Right cardiac atrium (tissue), 5 donors: ENCODE results near the gene MAST3. TPM values are rescaled to one million over a fixed set of nuclear protein-coding genes. Genes with fewer than 3 reads are reported as not detected.
A peak's percentile ranks its signal among the peaks of the same experiment; 100 is the strongest.

Source experiments
- ATAC-seq, 2 donors: fragments of 200-7000 bp; cut with Tn5 transposase; one replicate each; pipeline versions ENCODE4 v1.8.0 to v1.9.1; 2020; ENCODE audit warnings: moderate library complexity in 2 of 2, mild to moderate bottlenecking in 1 of 2
- DNase-seq, 3 donors: peaks; one replicate each; pipeline ENCODE4 v3.0.0-alpha.2; 2020
- H3K27ac ChIP-seq: one replicate; pipeline ENCODE4 v1.5.1; 2013; ENCODE audit warnings: mild to moderate bottlenecking, low read length, control low read depth, moderate library complexity
- H3K27me3 ChIP-seq: one replicate; pipeline ENCODE4 v1.6.1; 2013; ENCODE audit not compliant: control insufficient read depth, insufficient read depth
- H3K4me1 ChIP-seq: one replicate; pipeline ENCODE4 v1.6.1; 2013; ENCODE audit warnings: low read length; ENCODE audit not compliant: control insufficient read depth, insufficient read depth
- H3K4me3 ChIP-seq: one replicate; pipeline ENCODE4 v1.5.1; 2013; ENCODE audit warnings: low read length, control low read depth
- H3K9me3 ChIP-seq: one replicate; pipeline ENCODE4 v1.6.1; 2013; ENCODE audit warnings: low read length; ENCODE audit not compliant: control insufficient read depth
- WGBS: extraction: QIAGEN DNeasy Blood & Tissue Kit; methylation state at CpG from one replicate; pipeline ENCODE4 v1.1.7; 2013; 5-methylcytosine and 5-hydroxymethylcytosine counted together
- intact Hi-C, 4 donors: fragments of 100-400 bp; cut with DNase I; formaldehyde crosslinking; loops; one replicate each; pipeline versions ENCODE4 v1.11.0 to v1.14.0; 2022 to 2023
- polyA plus RNA-seq: library from polyadenylated mRNA; stranded (reverse); fragments of 200-250 nt; gene quantifications from one replicate; pipeline ENCODE4 v1.2.3, GENCODE V29; 2013
- total RNA-seq, 4 donors: library from RNA; stranded (reverse); fragmentation: NEBNext Ultra II Directional; extraction: Animal tissue kit (Norgen Biotek cat#: 25700); gene quantifications; one replicate each; pipeline ENCODE4 v1.2.1, GENCODE V29; 2021
- donor health status: healthy with polysubstance abuse.
- donor health status: DM: no; HTN: yes; CAD: no.
- donor health status: DM: no; HTN: no; CAD: no.
- donor health status: DM: no; HTN: yes; CAD: no; lungs with severe emphysema.
- donor health status: DM: yes; HTN: yes; CAD: no.

MAST3 gene
- total and polyA plus RNA-seq, 5 donors, result 2.6 to 6.9 (median 6.5) TPM

DNA sequence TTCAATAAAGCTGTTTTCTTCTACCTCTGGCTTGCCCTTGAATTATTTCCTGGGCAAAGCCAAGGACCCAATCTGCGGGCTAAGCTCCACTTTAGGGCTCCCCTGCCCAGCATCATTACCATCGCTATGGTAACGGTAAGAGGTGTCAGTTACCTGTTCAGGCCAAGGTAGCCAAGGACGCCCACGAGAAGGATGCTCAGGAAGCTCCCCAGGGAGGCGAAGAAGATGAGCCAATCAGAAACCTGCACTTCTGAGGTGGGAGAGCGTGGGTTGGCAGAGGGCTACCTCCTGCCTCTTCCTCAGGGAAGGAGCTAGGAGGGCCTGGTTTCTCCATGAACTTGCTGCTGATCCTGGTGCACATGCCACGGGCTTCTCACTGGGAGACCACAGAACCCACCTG lies 35.5 kb upstream of the MAST3 start:
- WGBS, result 48% methylated on average over 8 of the region's 8 CpGs
- intact Hi-C loops, result loop anchor here in 1 of 4 donors (5.0 kb wide), 1 partner anchor 120 kb away; no protein-coding TSS in a partner anchor
- Histone ChIP-seq H3K27ac (no peak overlapping the region), H3K4me3 (no peak overlapping the region), H3K27me3 (no peaks in the 10 kb centered on the region), H3K9me3 (no peaks in the 10 kb centered on the region), H3K4me1 (peaks cover 3% of the 10 kb centered on the region)
- ATAC-seq, result no peak
- no peak for DNase-seq

GRCh38 chr19:18063463-18063862 lies 34.1 kb upstream of the MAST3 start:
- no peak overlapping the region for H3K27ac ChIP-seq
- DNase-seq (peak in 1 of 3 donors; percentile 28), ATAC-seq (no peak)
- 77% methylated on average over 5 of the region's 5 CpGs for WGBS
- H3K27me3 ChIP-seq, result no peaks in the 10 kb centered on the region
- no peak overlapping the region for H3K4me3 ChIP-seq
- H3K9me3 ChIP-seq, result no peaks in the 10 kb centered on the region
- no peaks in the 10 kb centered on the region for H3K4me1 ChIP-seq
- intact Hi-C loops, result loop anchor here in 1 of 4 donors (5.0 kb wide), 1 partner anchor 121 kb away; no protein-coding TSS in a partner anchor

DNA sequence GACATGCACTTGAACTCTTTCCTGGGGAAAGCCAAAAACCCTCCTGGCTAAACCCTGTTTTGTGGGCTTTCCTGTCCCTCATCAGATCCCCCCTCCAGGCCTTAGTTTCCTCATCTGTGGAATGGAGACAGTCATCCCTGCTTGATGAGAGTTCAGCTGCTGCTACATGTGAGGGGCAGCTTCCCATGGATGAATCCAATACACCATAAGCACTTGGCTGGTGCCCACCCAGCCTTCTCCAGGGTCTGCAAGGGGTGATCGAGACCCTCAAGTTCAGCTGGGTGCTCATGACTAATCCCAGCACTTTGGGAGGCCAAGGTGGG lies 32.4 kb upstream of the MAST3 start:
- H3K9me3 ChIP-seq, result no peaks in the 10 kb centered on the region
- intact Hi-C loops, result no loop called here

DNA sequence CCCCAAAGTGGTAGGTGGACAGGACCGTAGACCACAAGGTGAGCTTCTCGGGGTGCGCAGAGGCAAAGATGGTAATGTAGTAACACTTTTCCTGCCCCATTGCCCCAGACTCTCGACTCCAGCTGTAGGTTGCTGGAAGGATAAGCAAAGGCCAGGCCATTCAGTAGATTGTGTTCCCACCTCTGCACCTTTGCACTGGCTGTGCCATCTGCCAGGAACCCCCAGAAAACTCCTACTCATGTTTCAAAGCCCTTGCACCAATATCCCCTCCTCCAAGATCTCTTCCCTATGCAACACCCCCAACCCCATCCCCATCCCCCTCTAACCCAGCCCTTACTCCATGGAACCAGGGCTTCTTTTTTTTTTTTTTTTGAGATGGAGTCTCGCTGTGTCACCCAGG lies 29.2 kb upstream of the MAST3 start:
- intact Hi-C loops, result no loop called here
- 93% methylated on average over 5 of the region's 5 CpGs for WGBS
- no peak overlapping the region for H3K4me3 ChIP-seq
- no peak overlapping the region for H3K27ac ChIP-seq
- H3K4me1 ChIP-seq, result no peaks in the 10 kb centered on the region
- no peaks in the 10 kb centered on the region for H3K27me3 ChIP-seq
- DNase-seq, result peak in 1 of 3 donors; percentile 7
- H3K9me3 ChIP-seq, result no peaks in the 10 kb centered on the region
- ATAC-seq, result no peak

More for the DNA sequence above, 32.4 kb upstream of the MAST3 start:
- no peak overlapping the region for H3K4me3 ChIP-seq
- no peak for DNase-seq
- WGBS, result 84% methylated on average over 1 of the region's 1 CpG
- no peak for ATAC-seq
- H3K27me3 ChIP-seq, result no peaks in the 10 kb centered on the region
- no peaks in the 10 kb centered on the region for H3K4me1 ChIP-seq
- no peak overlapping the region for H3K27ac ChIP-seq

DNA sequence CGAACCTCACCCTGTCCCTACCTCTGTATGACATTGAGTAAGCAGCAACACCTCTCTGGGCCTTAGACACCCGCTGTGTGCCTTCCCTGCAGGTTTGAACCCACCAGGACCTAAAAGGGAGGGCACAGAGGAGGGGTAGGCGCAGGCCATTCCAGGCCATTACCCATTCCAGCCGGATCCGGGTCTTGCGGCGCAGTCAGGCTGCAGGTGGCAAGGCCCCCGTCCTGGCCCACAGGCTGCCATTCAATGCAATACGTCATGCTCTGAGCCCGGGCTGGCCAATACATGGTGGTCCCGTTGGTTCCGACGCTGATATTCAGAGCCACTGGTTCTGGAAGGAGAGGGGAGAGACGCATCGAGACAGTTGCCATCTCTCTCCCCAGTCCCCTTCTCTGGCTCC lies 28.2 kb upstream of the MAST3 start:
- H3K27me3 ChIP-seq, result no peaks in the 10 kb centered on the region
- H3K27ac ChIP-seq, result no peak overlapping the region
- peak in 1 of 3 donors; percentile 10 for DNase-seq
- H3K4me3 ChIP-seq, result no peak overlapping the region
- intact Hi-C loops, result no loop called here
- ATAC-seq, result peak in 1 of 2 donors; percentile 41
- H3K9me3 ChIP-seq, result no peaks in the 10 kb centered on the region
- H3K4me1 ChIP-seq, result no peaks in the 10 kb centered on the region
- 78% methylated on average over 15 of the region's 15 CpGs for WGBS

DNA sequence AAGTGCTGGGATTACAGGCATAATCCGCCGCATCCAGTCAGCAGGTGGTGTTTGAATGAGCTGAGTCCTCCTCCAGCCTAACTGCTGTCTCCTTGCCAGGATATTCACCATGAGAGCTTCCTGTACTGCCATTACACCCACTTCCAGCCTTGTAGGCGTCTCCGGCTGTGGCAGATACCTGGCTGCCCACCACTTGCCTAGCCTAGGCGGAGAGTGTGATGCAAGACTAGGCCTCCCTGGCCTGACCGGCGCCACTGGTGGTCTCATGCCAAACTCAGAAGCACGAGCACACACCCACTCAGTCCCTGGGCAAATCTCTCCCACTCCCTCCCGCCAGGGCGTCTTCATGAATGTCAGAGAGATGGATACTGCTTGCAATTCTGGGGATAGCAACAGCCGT lies 27.4 kb upstream of the MAST3 start:
- Histone ChIP-seq H3K27me3 (no peaks in the 10 kb centered on the region), H3K4me3 (no peak overlapping the region), H3K27ac (no peak overlapping the region), H3K4me1 (no peaks in the 10 kb centered on the region), H3K9me3 (no peaks in the 10 kb centered on the region)
- peak in 1 of 3 donors; percentile 29 for DNase-seq
- intact Hi-C loops, result no loop called here
- 64% methylated on average over 11 of the region's 11 CpGs for WGBS
- ATAC-seq, result peak in 1 of 2 donors; percentile 11

DNA sequence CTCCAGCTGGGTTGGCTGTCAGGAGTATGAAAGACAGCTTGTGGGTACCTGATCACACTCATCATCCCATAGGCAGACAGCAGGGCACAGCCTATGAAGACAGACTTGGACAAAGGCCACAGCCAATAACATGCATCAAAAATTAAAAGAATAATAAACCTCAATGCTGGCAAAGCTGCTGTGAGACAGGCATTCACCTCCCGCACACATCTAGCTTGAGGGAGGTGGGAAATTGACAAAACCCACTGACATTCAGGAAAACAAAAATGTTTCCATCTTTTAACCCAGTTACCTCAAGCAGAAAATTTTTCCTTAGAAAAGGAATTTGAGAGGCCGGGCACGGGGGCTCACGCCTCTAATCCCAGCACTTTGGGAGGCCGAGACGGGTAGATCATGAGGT lies 25.2 kb upstream of the MAST3 start:
- intact Hi-C loops, result no loop called here
- DNase-seq, result no peak
- ATAC-seq, result no peak
- Histone ChIP-seq H3K4me3 (no peak overlapping the region), H3K27ac (no peak overlapping the region), H3K9me3 (no peaks in the 10 kb centered on the region), H3K4me1 (no peaks in the 10 kb centered on the region), H3K27me3 (no peaks in the 10 kb centered on the region)
- 85% methylated on average over 6 of the region's 6 CpGs for WGBS

- Histone ChIP-seq H3K27ac (no peak overlapping the region), H3K9me3 (no peaks in the 10 kb centered on the region), H3K4me3 (no peak overlapping the region), H3K27me3 (no peaks in the 10 kb centered on the region), H3K4me1 (no peaks in the 10 kb centered on the region)
- 81% methylated on average over 4 of the region's 4 CpGs for WGBS
- no peak for DNase-seq
- intact Hi-C loops, result no loop called here
- no peak for ATAC-seq
Measured at GRCh38 chr19:18073197-18073596, 24.4 kb upstream of the MAST3 start.

GRCh38 chr19:18074192-18074591 lies 23.4 kb upstream of the MAST3 start:
- DNase-seq (no peak), ATAC-seq (no peak)
- WGBS, result 75% methylated on average over 9 of the region's 9 CpGs
- no peaks in the 10 kb centered on the region for H3K27me3 ChIP-seq
- H3K27ac ChIP-seq, result no peak overlapping the region
- no peaks in the 10 kb centered on the region for H3K9me3 ChIP-seq
- intact Hi-C loops, result no loop called here
- no peaks in the 10 kb centered on the region for H3K4me1 ChIP-seq
- no peak overlapping the region for H3K4me3 ChIP-seq

- 70% methylated on average over 8 of the region's 8 CpGs for WGBS
- intact Hi-C loops, result no loop called here
- H3K4me1 ChIP-seq, result no peaks in the 10 kb centered on the region
- no peak for DNase-seq
- H3K27ac ChIP-seq, result no peak overlapping the region
- H3K4me3 ChIP-seq, result no peak overlapping the region
- no peak for ATAC-seq
- no peaks in the 10 kb centered on the region for H3K27me3 ChIP-seq
- H3K9me3 ChIP-seq, result no peaks in the 10 kb centered on the region
Measured at GRCh38 chr19:18083929-18084684, 13.5 kb upstream of the MAST3 start.

DNA sequence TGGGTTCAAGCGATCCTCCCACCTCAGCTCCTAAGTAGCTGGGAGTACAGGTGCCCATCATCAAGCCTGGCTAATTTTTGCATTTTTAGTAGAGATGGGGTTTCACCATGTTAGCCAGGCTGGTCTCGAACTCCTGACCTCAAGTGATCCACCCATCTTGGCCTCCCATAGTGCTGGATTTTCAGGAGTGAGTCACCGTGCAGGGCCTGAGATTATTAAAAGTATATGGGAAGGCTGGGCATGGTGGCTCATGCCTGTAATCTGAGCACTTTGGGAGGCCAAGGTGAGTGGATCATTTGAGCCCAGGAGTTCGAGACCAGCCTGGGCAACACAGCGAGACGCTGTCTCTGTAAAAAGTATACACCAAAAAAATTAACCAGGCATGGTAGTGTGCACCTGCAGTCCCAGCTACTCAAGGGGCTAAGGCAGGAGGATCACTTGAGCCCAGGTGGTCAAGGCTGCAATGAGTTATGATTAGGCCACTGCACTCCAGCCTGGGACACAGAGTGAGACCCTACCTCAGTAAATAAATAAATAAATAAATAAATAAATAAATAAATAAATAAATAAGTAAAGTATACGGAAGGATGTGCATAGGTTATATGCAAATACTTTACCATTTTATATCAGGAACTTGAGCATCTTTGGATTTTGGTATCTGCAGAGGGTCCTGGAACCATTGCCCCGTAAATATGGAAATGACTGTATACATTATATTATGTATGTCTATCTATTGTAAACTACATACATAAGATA lies 11.7 kb upstream of the MAST3 start:
- no peaks in the 10 kb centered on the region for H3K27me3 ChIP-seq
- WGBS, result 85% methylated on average over 8 of the region's 8 CpGs
- ATAC-seq (no peak), DNase-seq (no peak)
- no peak overlapping the region for H3K4me3 ChIP-seq
- intact Hi-C loops, result no loop called here
- H3K9me3 ChIP-seq, result no peaks in the 10 kb centered on the region
- H3K27ac ChIP-seq, result no peak overlapping the region
- no peaks in the 10 kb centered on the region for H3K4me1 ChIP-seq
